ENCODE results near the gene TTYH3. TPM values are rescaled to one million over a fixed set of nuclear protein-coding genes. Genes with fewer than 3 reads are reported as not detected.

The TTYH3 gene
- total RNA-seq, 1 experiment from 2014 or later = 178 TPM

GRCh38 chr7:2655870-2656614 lies 24.3 kb downstream of the TTYH3 start:
- no peak overlapping the region for H3K4me3 Mint-ChIP-seq
- TF ChIP-seq USF1 (CRISPR knock-in tag; IDR thresholded peaks at IDR 0.05) (no peak), OVOL2 (CRISPR knock-in tag; IDR thresholded peaks at IDR 0.05; ENCODE audit: borderline replicate concordance) (no peak), FOXP4 (CRISPR knock-in tag; IDR thresholded peaks at IDR 0.05) (no peak), HMGA2 (CRISPR knock-in tag; IDR thresholded peaks at IDR 0.05) (no peak), JUN (CRISPR knock-in tag; IDR thresholded peaks at IDR 0.05) (no peak), IRF2 (CRISPR knock-in tag; IDR thresholded peaks at IDR 0.05; ENCODE audit: borderline replicate concordance, low read depth) (no peak), ATF6 (CRISPR knock-in tag; IDR thresholded peaks at IDR 0.05) (no peak), CDX4 (CRISPR knock-in tag; IDR thresholded peaks at IDR 0.05; ENCODE audit: borderline replicate concordance) (no peak), PREB (CRISPR knock-in tag; IDR thresholded peaks at IDR 0.05; ENCODE audit: borderline replicate concordance) (no peak)
- H3K36me3 Mint-ChIP-seq = peaks cover 31% of the 10 kb centered on the region
- ATAC-seq (no peak), DNase-seq (ENCODE audit: low spot score) (no peak)
- H3K9me3 Mint-ChIP-seq = no peaks in the 10 kb centered on the region
- no peaks in the 10 kb centered on the region for H3K4me1 Mint-ChIP-seq
- ChIA-PET POLR2A (no interaction called here), CTCF (interaction anchor here (1.3 to 1.9 kb wide), 2 partner anchors 25 to 47 kb away, joined by 4 to 5 read pairs; no protein-coding TSS in a partner anchor)
- H3K27ac Mint-ChIP-seq = no peak overlapping the region
- H3K27me3 Mint-ChIP-seq (ENCODE audit: low read depth) = no peaks in the 10 kb centered on the region

- Mint-ChIP-seq H3K36me3 (peaks cover 23% of the 10 kb centered on the region), H3K9me3 (no peaks in the 10 kb centered on the region), H3K27ac (peak overlapping the region; percentile 84), H3K27me3 (ENCODE audit: low read depth) (no peaks in the 10 kb centered on the region), H3K4me1 (no peaks in the 10 kb centered on the region), H3K4me3 (no peak overlapping the region)
- DNase-seq (ENCODE audit: low spot score) = no peak
- ChIA-PET POLR2A (no interaction called here), CTCF (interaction anchor here (1.3 to 1.9 kb wide), 2 partner anchors 24 to 48 kb away, joined by 4 to 5 read pairs; no protein-coding TSS in a partner anchor)
- ATAC-seq = no peak
- TF ChIP-seq CBFB (CRISPR knock-in tag; IDR thresholded peaks at IDR 0.05; ENCODE audit: low read depth) (no peak), GABPB1 (CRISPR knock-in tag; IDR thresholded peaks at IDR 0.05) (no peak), ETV6 (CRISPR knock-in tag; IDR thresholded peaks at IDR 0.05) (no peak), AR (CRISPR knock-in tag; IDR thresholded peaks at IDR 0.05) (no peak), AFF4 (CRISPR knock-in tag; IDR thresholded peaks at IDR 0.05; ENCODE audit: borderline replicate concordance) (no peak), RORB (CRISPR knock-in tag; IDR thresholded peaks at IDR 0.05) (no peak), ZMAT4 (CRISPR knock-in tag; IDR thresholded peaks at IDR 0.05) (no peak), HMGXB4 (CRISPR knock-in tag; IDR thresholded peaks at IDR 0.05) (no peak)
These were observed 25.4 kb downstream of the TTYH3 start for GRCh38 chr7:2657208-2657607.
